Measurements from ENCODE around the gene SYNJ2. TPM values are rescaled to one million over a fixed set of nuclear protein-coding genes. Genes with fewer than 3 reads are reported as not detected.

Gene SYNJ2
- polyA plus RNA-seq, 1 donor from 2014 or later, result 0.12 TPM

- H3K9me2 ChIP-seq (ENCODE audit: insufficient read depth, low read length), result no peaks in the 10 kb centered on the region
- peak overlapping the region; percentile 36 for H3K9ac ChIP-seq (ENCODE audit: low read length)
- H3K9me3 ChIP-seq (ENCODE audit: low read length), result no peaks in the 10 kb centered on the region
- no peaks in the 10 kb centered on the region for H3K36me3 ChIP-seq (ENCODE audit: insufficient read depth, low read length)
- peaks cover 30% of the 10 kb centered on the region for H3K27me3 ChIP-seq (ENCODE audit: insufficient read depth, low read depth, low read length)
- no peak overlapping the region for H2AFZ ChIP-seq (ENCODE audit: low read depth, low read length)
- no peak overlapping the region for H3K4me2 ChIP-seq (ENCODE audit: low read length)
- TF ChIP-seq MXI1 (conservative IDR thresholded peaks at IDR 0.05; ENCODE audit: poor library complexity, severe bottlenecking), result no peak
- no peak overlapping the region for H3K27ac ChIP-seq (ENCODE audit: low read length)
- no peaks in the 10 kb centered on the region for H3K79me2 ChIP-seq (replicated peaks; ENCODE audit: insufficient read depth, low read length)
- H3F3A ChIP-seq (ENCODE audit: insufficient read depth, low read length, poor library complexity, severe bottlenecking), result no peaks in the 10 kb centered on the region
- H3K4me3 ChIP-seq (ENCODE audit: low read length), result peak overlapping the region; percentile 77
- no peaks in the 10 kb centered on the region for H4K20me1 ChIP-seq (ENCODE audit: insufficient read depth)
Measured at GRCh38 chr6:157982102-157982562, 469 bp downstream of the SYNJ2 start.

GRCh38 chr6:157982563-157983405 is 1.1 kb downstream of the SYNJ2 start:
- Histone ChIP-seq H3K79me2 (replicated peaks; ENCODE audit: insufficient read depth, low read length) (no peaks in the 10 kb centered on the region), H3K4me2 (ENCODE audit: low read length) (no peak overlapping the region), H3K36me3 (ENCODE audit: insufficient read depth, low read length) (no peaks in the 10 kb centered on the region), H3K9ac (ENCODE audit: low read length) (no peak overlapping the region), H3K27me3 (ENCODE audit: insufficient read depth, low read depth, low read length) (peaks cover 30% of the 10 kb centered on the region), H3F3A (ENCODE audit: insufficient read depth, low read length, poor library complexity, severe bottlenecking) (no peaks in the 10 kb centered on the region), H3K27ac (ENCODE audit: low read length) (no peak overlapping the region), H4K20me1 (ENCODE audit: insufficient read depth) (no peaks in the 10 kb centered on the region), H3K9me3 (ENCODE audit: low read length) (no peaks in the 10 kb centered on the region), H3K9me2 (ENCODE audit: insufficient read depth, low read length) (no peaks in the 10 kb centered on the region), H2AFZ (ENCODE audit: low read depth, low read length) (no peak overlapping the region), H3K4me3 (ENCODE audit: low read length) (peak overlapping the region; percentile 77)
- TF ChIP-seq SMC3 (conservative IDR thresholded peaks at IDR 0.05; ENCODE audit: poor library complexity) (no peak), REST (IDR thresholded peaks at IDR 0.05; ENCODE audit: borderline replicate concordance) (no peak), POLR2AphosphoS5 (IDR thresholded peaks at IDR 0.05) (no peak), MXI1 (conservative IDR thresholded peaks at IDR 0.05; ENCODE audit: poor library complexity, severe bottlenecking) (no peak), EP300 (conservative IDR thresholded peaks at IDR 0.05; ENCODE audit: poor library complexity, severe bottlenecking) (no peak), TAF1 (IDR thresholded peaks at IDR 0.05; ENCODE audit: low read depth) (no peak), CTCF (IDR thresholded peaks at IDR 0.05; ENCODE audit: poor library complexity, severe bottlenecking) (no peak), EZH2 (IDR thresholded peaks at IDR 0.05; ENCODE audit: borderline replicate concordance, insufficient read depth, low read length, poor library complexity, severe bottlenecking) (no peak), RAD21 (conservative IDR thresholded peaks at IDR 0.05) (no peak)

Data from neural cell (in vitro differentiated cells).